Measurements from ENCODE around the gene FIG4. TPM values are rescaled to one million over a fixed set of nuclear protein-coding genes. Genes with fewer than 3 reads are reported as not detected.
"Not testable (repeated sequence)": the region's sequence is repeated elsewhere in the genome, so short reads cannot be mapped to it uniquely, and the experiment has no call there.

Gene FIG4
- total and polyA plus RNA-seq, 8 donors, result 5.8 to 29.0 (median 7.8) TPM

- Histone ChIP-seq H3K27me3 (no peaks in the 10 kb centered on the region), H3K36me3 (no peaks in the 10 kb centered on the region), H3K9me3 (no peaks in the 10 kb centered on the region), H3K4me3 (no peak overlapping the region), H3K4me1 (peaks cover 0 to 34% (median 10%) of the 10 kb centered on the region in 4 donors), H3K27ac (no peak overlapping the region)
- WGBS, 5 donors, result 52 to 85% (median 81%) methylated on average over 6 of the region's 6 CpGs
- no peak for TF ChIP-seq CTCF (IDR thresholded peaks at IDR 0.05)
- TF ChIP-seq EP300 (IDR thresholded peaks at IDR 0.05), result no peak
- no peak for TF ChIP-seq POLR2A (IDR thresholded peaks at IDR 0.05)
- no peak for TF ChIP-seq POLR2AphosphoS5 (IDR thresholded peaks at IDR 0.05)
- DNase-seq, result no peak
- intact Hi-C loops (cut with DNase I; ENCODE audit: low total_unique reads), result loop anchor here (5.0 to 10.0 kb wide), 2 partner anchors 336 to 688 kb away; no protein-coding TSS in a partner anchor
Measured at GRCh38 chr6:109706513-109706912, 15.4 kb downstream of the FIG4 start.

- intact Hi-C loops (cut with DNase I; ENCODE audit: low total_unique reads), result loop anchor here (5.0 to 10.0 kb wide), 2 partner anchors 334 to 687 kb away; no protein-coding TSS in a partner anchor
- 88 to 98% (median 94%) methylated on average over 2 of the region's 2 CpGs for WGBS, 5 donors
- H3K4me3 ChIP-seq, DNase-seq, H3K27me3 ChIP-seq, H3K36me3 ChIP-seq, H3K27ac ChIP-seq, H3K9me3 ChIP-seq: not testable (repeated sequence)
- peaks cover 0 to 23% (median 6%) of the 10 kb centered on the region in 4 donors for H3K4me1 ChIP-seq
Measured at GRCh38 chr6:109708099-109708498, 17.0 kb downstream of the FIG4 start.

GRCh38 chr6:109713097-109713496 lies 22.0 kb downstream of the FIG4 start:
- 83 to 100% (median 97%) methylated on average over 8 of the region's 8 CpGs for WGBS, 5 donors
- no peak for TF ChIP-seq EP300 (IDR thresholded peaks at IDR 0.05)
- TF ChIP-seq CTCF (IDR thresholded peaks at IDR 0.05), result no peak
- TF ChIP-seq POLR2AphosphoS5 (IDR thresholded peaks at IDR 0.05), result no peak
- no peak for TF ChIP-seq POLR2A (IDR thresholded peaks at IDR 0.05)
- DNase-seq, result no peak

GRCh38 chr6:109714166-109714565 lies 23.1 kb downstream of the FIG4 start:
- no peak for DNase-seq
- no peaks in the 10 kb centered on the region for H3K9me3 ChIP-seq
- H3K4me3 ChIP-seq, result no peak overlapping the region
- peaks cover 0 to 30% (median 26%) of the 10 kb centered on the region in 4 donors for H3K36me3 ChIP-seq
- intact Hi-C loops (cut with DNase I; ENCODE audit: low total_unique reads), result no loop called here
- no peak overlapping the region for H3K27ac ChIP-seq
- H3K4me1 ChIP-seq, result peaks cover 0 to 4% (median 0%) of the 10 kb centered on the region in 4 donors
- TF ChIP-seq POLR2A (IDR thresholded peaks at IDR 0.05) (no peak), POLR2AphosphoS5 (IDR thresholded peaks at IDR 0.05) (no peak), CTCF (IDR thresholded peaks at IDR 0.05) (no peak), EP300 (IDR thresholded peaks at IDR 0.05) (no peak)
- 70 to 81% (median 76%) methylated on average over 3 of the region's 3 CpGs for WGBS, 5 donors
- H3K27me3 ChIP-seq, result no peaks in the 10 kb centered on the region

More at GRCh38 chr6:109713097-109713496, 22.0 kb downstream of the FIG4 start:
- H3K27ac ChIP-seq, result no peak overlapping the region
- H3K4me3 ChIP-seq, result no peak overlapping the region
- peaks cover 0 to 21% (median 18%) of the 10 kb centered on the region in 4 donors for H3K36me3 ChIP-seq
- intact Hi-C loops (cut with DNase I; ENCODE audit: low total_unique reads), result no loop called here
- H3K9me3 ChIP-seq, result no peaks in the 10 kb centered on the region
- H3K27me3 ChIP-seq, result no peaks in the 10 kb centered on the region
- H3K4me1 ChIP-seq, result peaks cover 0 to 4% (median 0%) of the 10 kb centered on the region in 4 donors

GRCh38 chr6:109714611-109715010 lies 23.5 kb downstream of the FIG4 start:
- WGBS, 5 donors, result 90 to 95% (median 94%) methylated on average over 1 of the region's 1 CpG
- Histone ChIP-seq H3K9me3 (no peaks in the 10 kb centered on the region), H3K27ac (no peak overlapping the region), H3K36me3 (peaks cover 0 to 33% (median 29%) of the 10 kb centered on the region in 4 donors), H3K4me1 (peaks cover 0 to 4% (median 0%) of the 10 kb centered on the region in 4 donors), H3K4me3 (no peak overlapping the region), H3K27me3 (no peaks in the 10 kb centered on the region)
- no peak for TF ChIP-seq CTCF (IDR thresholded peaks at IDR 0.05)
- TF ChIP-seq POLR2A (IDR thresholded peaks at IDR 0.05), result no peak
- TF ChIP-seq EP300 (IDR thresholded peaks at IDR 0.05), result no peak
- TF ChIP-seq POLR2AphosphoS5 (IDR thresholded peaks at IDR 0.05), result no peak
- intact Hi-C loops (cut with DNase I; ENCODE audit: low total_unique reads), result no loop called here
- DNase-seq, result no peak

All from stomach (tissue), 9 donors.